Epithelial cell of esophagus (primary cell): ENCODE measurements around the gene MAS1L.

Experiments used
- DNase-seq: peaks from one replicate; pipeline ENCODE4 v3.0.0; 2010; ENCODE audit warnings: low read depth
- H3K4me3 ChIP-seq: 2 replicates; pipeline ENCODE4 v1.5.1; 2011; ENCODE audit warnings: mild to moderate bottlenecking, low read length, control low read depth
- TF ChIP-seq, protein P1 (sequence below): IDR thresholded peaks from 2 replicates; pipeline ENCODE4 v1.5.1; 2011; ENCODE audit warnings: low read depth, mild to moderate bottlenecking, low read length, control low read depth, inconsistent platforms; ENCODE audit not compliant: insufficient read depth; ENCODE audit errors: missing control alignments

The MAS1L gene

DNA sequence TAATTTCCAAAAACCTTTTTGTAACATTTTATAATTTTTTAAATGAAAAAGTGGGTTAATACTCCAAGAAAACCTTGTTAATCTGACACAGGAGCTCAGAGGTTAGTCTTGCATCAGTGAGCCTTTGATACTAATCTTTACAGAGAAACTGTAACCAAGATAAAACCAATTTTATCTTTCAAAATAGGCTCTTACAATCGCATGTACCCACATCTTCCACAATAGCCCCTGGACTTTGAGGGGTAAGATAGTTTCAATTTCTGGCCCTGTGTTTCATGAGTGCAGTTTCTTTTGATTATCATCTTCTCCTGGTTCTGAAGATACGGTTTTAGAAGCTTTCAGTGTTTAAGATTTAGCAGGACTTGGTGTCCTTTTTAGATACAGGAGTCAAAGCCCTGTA, 34.5 kb upstream of the MAS1L start:
- TF ChIP-seq, protein P1, sequence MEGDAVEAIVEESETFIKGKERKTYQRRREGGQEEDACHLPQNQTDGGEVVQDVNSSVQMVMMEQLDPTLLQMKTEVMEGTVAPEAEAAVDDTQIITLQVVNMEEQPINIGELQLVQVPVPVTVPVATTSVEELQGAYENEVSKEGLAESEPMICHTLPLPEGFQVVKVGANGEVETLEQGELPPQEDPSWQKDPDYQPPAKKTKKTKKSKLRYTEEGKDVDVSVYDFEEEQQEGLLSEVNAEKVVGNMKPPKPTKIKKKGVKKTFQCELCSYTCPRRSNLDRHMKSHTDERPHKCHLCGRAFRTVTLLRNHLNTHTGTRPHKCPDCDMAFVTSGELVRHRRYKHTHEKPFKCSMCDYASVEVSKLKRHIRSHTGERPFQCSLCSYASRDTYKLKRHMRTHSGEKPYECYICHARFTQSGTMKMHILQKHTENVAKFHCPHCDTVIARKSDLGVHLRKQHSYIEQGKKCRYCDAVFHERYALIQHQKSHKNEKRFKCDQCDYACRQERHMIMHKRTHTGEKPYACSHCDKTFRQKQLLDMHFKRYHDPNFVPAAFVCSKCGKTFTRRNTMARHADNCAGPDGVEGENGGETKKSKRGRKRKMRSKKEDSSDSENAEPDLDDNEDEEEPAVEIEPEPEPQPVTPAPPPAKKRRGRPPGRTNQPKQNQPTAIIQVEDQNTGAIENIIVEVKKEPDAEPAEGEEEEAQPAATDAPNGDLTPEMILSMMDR = no peak
- no peak for DNase-seq

DNA sequence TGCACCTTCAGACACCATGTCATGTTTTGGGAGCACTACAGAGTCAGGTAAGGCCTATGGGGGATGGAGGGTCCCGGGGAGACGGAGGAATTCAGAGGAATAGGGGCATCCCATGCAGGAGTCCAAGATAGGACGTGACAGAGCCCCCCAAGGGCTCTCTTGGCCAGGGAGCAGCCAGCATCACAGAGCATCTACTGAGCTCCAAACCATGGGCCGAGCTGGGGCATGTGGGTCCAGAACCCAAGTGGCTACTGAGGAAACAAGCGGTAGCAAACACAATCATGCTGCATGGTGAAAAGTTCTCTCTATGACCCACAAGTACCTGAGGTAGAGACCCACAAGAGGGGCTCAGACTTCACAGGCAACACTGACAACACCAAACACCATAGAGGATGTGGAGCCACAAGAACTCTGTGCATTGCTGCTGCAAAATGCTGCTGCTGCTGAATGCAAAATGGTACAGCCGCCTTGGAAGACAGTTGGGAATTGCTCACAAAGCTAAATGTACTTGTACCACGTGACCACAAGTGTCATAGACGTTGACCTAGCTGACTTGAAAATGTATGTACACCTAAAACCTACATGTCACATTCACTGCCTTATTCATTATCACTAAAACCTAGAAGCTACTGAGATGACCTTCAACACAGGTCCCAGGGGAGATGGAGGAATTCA, 33.4 kb upstream of the MAS1L start:
- TF ChIP-seq, protein P1 = no peak
- no peak overlapping the region for H3K4me3 ChIP-seq
- no peak for DNase-seq

More for the DNA sequence above, 34.5 kb upstream of the MAS1L start:
- H3K4me3 ChIP-seq = no peak overlapping the region

DNA sequence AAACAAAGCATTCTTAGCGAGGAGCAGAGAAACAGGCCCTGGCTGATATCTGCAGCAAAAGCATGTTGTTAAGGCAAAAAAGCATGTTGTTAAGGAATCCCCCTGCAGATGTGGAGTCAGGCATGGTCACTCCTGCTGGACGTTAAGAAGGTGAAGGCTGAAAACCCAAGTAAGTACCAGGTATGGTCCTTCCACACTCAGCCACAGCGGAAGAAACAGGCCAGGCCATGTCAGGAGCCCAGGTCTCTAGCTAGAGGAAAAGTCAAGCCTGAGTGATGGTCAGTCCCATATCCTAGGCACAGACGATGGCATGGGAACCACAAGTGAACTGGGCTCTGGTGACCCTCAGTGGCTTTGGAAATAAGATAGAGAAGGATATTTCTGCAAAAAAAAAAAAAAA, 32.5 kb upstream of the MAS1L start:
- no peak for DNase-seq
- TF ChIP-seq, protein P1 = no peak
- H3K4me3 ChIP-seq = no peak overlapping the region

DNA sequence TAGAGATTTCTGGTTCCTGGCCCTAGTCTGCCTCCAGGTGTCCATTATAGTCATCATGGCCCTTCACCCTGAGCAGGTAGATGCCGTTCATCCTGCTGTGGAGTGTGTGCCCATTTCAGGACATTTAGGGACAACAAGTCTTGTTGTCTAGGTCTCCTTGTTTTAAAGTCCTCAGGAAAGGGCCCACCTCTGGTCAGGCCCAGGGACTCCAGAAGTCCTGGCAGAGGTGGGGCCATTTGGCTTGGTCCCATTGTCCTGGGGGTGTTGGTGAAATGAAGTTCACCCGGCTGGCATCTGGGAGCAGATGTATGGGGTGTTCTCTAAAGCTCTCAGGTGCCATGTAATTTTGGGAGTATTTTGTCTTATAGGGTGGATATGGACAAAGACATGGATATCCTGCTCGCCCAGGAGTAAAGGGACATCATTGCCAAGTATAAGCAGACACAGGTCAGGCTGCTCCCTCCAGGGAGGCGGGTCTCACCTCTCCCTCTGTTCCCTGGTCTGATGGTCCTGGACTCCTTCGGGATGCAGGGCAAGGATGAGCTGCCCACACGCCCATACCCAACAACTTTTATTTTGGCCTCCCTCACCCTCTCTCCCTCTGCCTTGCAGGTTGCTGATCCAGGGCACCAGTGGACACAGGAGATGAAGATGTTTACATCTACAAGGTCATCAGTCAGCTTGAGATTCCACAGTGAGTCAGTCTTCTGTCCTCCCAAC, 31.7 kb upstream of the MAS1L start:
- H3K4me3 ChIP-seq = no peak overlapping the region
- DNase-seq = no peak
- TF ChIP-seq, protein P1 = no peak

DNA sequence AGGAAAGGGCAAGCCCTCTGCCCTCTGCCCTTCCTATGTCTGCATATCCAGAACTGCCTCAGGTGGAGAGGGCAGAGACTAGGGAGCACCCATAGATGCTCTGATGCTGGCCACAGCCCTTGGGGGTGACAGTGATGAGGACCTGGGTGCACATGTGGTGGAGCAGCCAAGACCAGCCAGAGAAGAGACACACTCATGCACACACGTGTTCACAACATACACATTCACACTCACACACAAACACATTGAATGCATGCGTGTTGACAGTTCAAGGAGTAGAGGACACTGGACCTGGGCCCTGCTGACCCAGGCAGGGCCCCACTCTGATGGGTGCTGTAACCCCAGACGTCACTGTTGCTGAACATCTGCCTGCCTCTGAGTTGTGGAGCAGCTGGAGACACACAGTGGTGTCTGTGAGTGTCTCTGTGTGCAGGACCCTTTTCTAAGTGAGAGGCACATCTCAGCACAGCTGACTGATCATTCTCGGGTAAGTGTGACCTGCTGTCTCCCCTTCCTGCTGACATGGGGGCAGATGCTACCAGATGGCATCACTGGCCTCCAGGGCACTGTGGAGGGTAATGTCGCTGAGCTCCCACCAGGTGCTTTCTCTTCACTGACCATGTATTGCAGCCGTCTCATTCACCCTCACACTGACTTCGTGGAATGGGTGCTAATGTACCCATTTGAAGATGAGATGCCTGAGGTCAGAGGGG, 30.1 kb upstream of the MAS1L start:
- TF ChIP-seq, protein P1 = no peak
- no peak overlapping the region for H3K4me3 ChIP-seq
- DNase-seq = no peak

DNA sequence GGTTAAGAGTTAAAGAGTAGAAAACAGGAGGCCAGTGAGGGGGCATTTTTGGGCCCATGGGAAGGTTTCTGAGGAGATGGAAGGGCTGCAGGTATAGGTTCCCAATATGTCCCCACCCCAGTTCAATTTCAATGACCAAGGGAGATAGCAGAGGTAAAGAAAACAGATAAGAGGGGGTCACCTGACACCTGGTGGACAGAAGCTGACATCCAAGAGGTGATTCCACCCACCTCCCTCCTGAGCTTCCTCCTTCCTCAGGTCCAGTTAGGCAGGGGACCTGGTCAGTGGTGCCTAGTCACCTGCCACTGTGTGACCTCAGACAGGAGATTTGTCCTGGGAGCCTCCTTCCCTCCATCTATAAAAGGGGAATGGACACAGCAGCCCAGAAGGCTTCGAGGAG, 29.5 kb upstream of the MAS1L start:
- TF ChIP-seq, protein P1 = no peak
- DNase-seq = no peak
- H3K4me3 ChIP-seq = no peak overlapping the region
